Amniotic epithelial cell (primary cell): ENCODE data around the gene POLR3A.

Experiments
- DNase-seq: peaks from one replicate; pipeline ENCODE4 v3.0.0-alpha.2; 2010; ENCODE audit warnings: low read depth

Gene POLR3A

GRCh38 chr10:78046711-78047269, 17.5 kb upstream of the POLR3A start:
- DNase-seq: no peak

GRCh38 chr10:78045856-78046255, 16.5 kb upstream of the POLR3A start:
- DNase-seq: no peak

GRCh38 chr10:78045237-78045636, 15.9 kb upstream of the POLR3A start:
- DNase-seq: no peak

- peak; percentile 21 for DNase-seq
These were observed 15.4 kb upstream of the POLR3A start for GRCh38 chr10:78044699-78045098.

- no peak for DNase-seq
These were observed 14.9 kb upstream of the POLR3A start for GRCh38 chr10:78044179-78044578.

- no peak for DNase-seq
These were observed 13.4 kb upstream of the POLR3A start for GRCh38 chr10:78042752-78043104.

GRCh38 chr10:78042058-78042751, 12.9 kb upstream of the POLR3A start:
- no peak for DNase-seq

- DNase-seq: no peak
These were observed 12.1 kb upstream of the POLR3A start for GRCh38 chr10:78041170-78042057.

- DNase-seq: no peak
These were observed 10.4 kb upstream of the POLR3A start for GRCh38 chr10:78039743-78040142.

GRCh38 chr10:78038791-78039547, 9.7 kb upstream of the POLR3A start:
- no peak for DNase-seq

GRCh38 chr10:78038105-78038504, 8.8 kb upstream of the POLR3A start:
- peak; percentile 72 for DNase-seq

- no peak for DNase-seq
These were observed 6.7 kb upstream of the POLR3A start for GRCh38 chr10:78035933-78036583.

GRCh38 chr10:78035437-78035836, 6.1 kb upstream of the POLR3A start:
- no peak for DNase-seq

- DNase-seq: peak; percentile 22
These were observed 5.7 kb upstream of the POLR3A start for GRCh38 chr10:78035025-78035424.

- peak; percentile 96 for DNase-seq
These were observed 4.5 kb upstream of the POLR3A start, which contains the start of gene RPS24 for GRCh38 chr10:78033637-78034470. TSS of gene RPS24 (plus strand) at chr10:78033863. CDS start at chr10:78033902, 39 bp downstream.

GRCh38 chr10:78033387-78033636, 4.0 kb upstream of the POLR3A start:
- no peak for DNase-seq

GRCh38 chr10:78028438-78029268, 662 bp downstream of the POLR3A start:
- peak; percentile 60 for DNase-seq

GRCh38 chr10:78025685-78026364, 3.5 kb downstream of the POLR3A start:
- no peak for DNase-seq

GRCh38 chr10:78023741-78024140, 5.6 kb downstream of the POLR3A start:
- DNase-seq: no peak

- no peak for DNase-seq
These were observed 8.1 kb downstream of the POLR3A start for GRCh38 chr10:78021201-78021600.
